ENCODE data around the gene SMYD3. TPM values are rescaled to one million over a fixed set of nuclear protein-coding genes. Genes with fewer than 3 reads are reported as not detected.

The SMYD3 gene
- total RNA-seq, 4 donors from 2014 or later, result 33.7 to 105 (median 51.4) TPM

GRCh38 chr1:246226041-246226440 is 281.0 kb downstream of the SMYD3 start:
- no peaks in the 10 kb centered on the region for H3K27me3 ChIP-seq

DNA sequence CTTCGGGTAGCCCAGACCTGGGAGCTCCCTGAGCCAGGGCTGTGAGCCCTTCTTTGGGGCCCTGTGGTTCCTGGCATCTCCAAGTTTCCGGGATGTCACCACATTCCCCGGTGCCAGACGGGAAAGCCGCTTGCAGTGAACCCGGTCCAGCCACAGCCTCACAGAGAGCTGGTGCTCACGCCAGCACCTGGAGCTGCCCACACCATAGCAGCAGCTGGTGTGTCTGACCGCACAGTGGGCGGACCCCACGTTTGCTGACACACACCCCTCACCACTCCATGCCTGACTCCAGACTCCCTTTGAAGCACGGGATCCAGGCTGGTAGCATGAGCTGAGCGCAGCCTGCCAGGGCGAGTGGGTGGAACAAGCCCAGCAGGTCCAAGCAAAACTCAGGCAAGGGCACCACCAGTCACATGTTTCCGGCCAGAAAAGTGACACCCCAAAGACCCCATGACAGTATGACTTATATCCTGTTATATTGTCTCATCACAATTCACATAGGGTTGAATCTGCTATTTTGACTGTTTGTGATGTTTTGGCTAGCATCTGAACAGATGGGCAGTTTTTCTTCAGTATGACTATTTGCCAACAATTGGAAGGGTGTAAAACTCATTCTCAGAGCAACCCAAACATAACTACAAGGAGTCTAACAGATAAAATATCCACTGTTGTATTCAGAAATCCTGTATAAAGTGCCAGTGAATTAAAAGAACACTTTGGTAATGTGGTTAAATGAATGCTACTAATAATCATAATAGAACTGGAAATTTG is 285.4 kb downstream of the SMYD3 start:
- no peak for TF ChIP-seq CTCF (IDR thresholded peaks at IDR 0.05)
- no peak for TF ChIP-seq POLR2A (IDR thresholded peaks at IDR 0.05)
- Histone ChIP-seq H3K9me3 (no peaks in the 10 kb centered on the region), H3K4me1 (peaks cover 0 to 5% of the 10 kb centered on the region in 2 donors), H3K27ac (no peak overlapping the region), H3K36me3 (no peaks in the 10 kb centered on the region), H3K27me3 (no peaks in the 10 kb centered on the region), H3K4me3 (replicated peaks in 1 of 3) (no peak overlapping the region)
- intact Hi-C loops (cut with DNase I), result no loop called here
- WGBS, 2 donors, result 89 to 97% methylated on average over 5 to 9 of the region's 14 CpGs
- no peak for DNase-seq

More at GRCh38 chr1:246226041-246226440, 281.0 kb downstream of the SMYD3 start:
- H3K4me1 ChIP-seq, result no peaks in the 10 kb centered on the region
- H3K27ac ChIP-seq, result no peak overlapping the region
- H3K36me3 ChIP-seq, result no peaks in the 10 kb centered on the region
- DNase-seq, result no peak
- H3K9me3 ChIP-seq, result no peaks in the 10 kb centered on the region
- intact Hi-C loops (cut with DNase I), result no loop called here
- 82 to 87% methylated on average over 2 of the region's 2 CpGs for WGBS, 2 donors
- H3K4me3 ChIP-seq (replicated peaks in 1 of 3), result no peak overlapping the region
- TF ChIP-seq CTCF (IDR thresholded peaks at IDR 0.05) (no peak), POLR2A (IDR thresholded peaks at IDR 0.05) (no peak)

DNA sequence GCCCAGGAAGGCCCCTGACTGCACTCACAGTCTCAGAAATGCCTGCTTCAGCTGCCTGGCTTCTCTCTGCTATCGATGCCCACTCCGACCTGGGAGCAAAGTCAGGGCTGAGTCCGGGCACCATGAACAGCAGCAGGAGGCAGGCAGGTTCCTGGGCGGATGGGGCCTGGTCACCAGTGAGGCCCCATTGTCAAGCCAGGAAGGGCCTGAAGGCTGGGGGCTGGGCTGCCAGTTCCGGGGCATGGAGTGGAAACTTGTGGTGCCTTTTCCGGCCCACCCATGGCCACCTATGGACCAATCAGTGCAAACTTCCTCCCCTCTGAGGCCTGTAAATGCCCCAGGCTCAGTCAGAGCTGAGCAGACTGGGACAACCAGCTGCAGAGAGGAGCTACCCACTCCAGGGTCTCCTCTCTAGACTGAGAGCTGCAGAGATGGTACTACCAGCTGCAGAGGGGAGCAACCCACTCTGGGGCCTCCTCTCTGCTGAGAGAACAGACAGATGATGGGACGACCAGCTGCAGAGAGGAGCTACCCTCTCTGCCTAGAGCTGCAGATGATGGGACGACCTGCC is 286.5 kb downstream of the SMYD3 start:
- intact Hi-C loops (cut with DNase I), result no loop called here
- Histone ChIP-seq H3K4me1 (peaks cover 0 to 5% of the 10 kb centered on the region in 2 donors), H3K27me3 (no peaks in the 10 kb centered on the region), H3K27ac (no peak overlapping the region), H3K36me3 (no peaks in the 10 kb centered on the region), H3K4me3 (replicated peaks in 1 of 3) (no peak overlapping the region), H3K9me3 (no peaks in the 10 kb centered on the region)
- DNase-seq, result no peak
- TF ChIP-seq CTCF (IDR thresholded peaks at IDR 0.05) (no peak), POLR2A (IDR thresholded peaks at IDR 0.05) (no peak)
- WGBS, 2 donors, result 95 to 100% methylated on average over 3 to 4 of the region's 8 CpGs

- intact Hi-C loops (cut with DNase I), result no loop called here
- Histone ChIP-seq H3K27me3 (no peaks in the 10 kb centered on the region), H3K9me3 (no peaks in the 10 kb centered on the region), H3K4me3 (replicated peaks in 1 of 3) (no peak overlapping the region), H3K36me3 (no peaks in the 10 kb centered on the region), H3K27ac (no peak overlapping the region), H3K4me1 (peaks cover 0 to 5% of the 10 kb centered on the region in 2 donors)
- no peak for DNase-seq
- 77 to 85% methylated on average over 10 to 11 of the region's 11 CpGs for WGBS, 2 donors
- no peak for TF ChIP-seq POLR2A (IDR thresholded peaks at IDR 0.05)
Observed at GRCh38 chr1:246219508-246220030, 287.5 kb downstream of the SMYD3 start.

DNA sequence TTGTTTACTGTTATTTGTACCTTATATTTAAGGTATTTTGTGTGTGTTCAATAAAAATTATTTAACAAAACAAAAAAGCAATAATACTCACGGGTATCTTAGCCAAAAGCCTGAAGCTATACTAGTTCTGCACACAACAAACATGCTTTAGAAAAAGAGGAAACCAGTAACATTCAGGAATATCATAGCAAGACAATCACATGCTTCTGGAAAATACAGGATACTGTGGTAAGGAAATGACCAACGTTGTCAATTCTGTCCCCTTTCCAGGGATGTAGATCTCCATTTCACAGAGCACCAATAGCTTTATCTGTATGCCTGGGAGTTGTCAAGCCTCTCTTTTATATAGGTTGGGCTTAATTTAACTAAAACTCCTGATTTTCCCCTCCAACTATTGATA is 288.4 kb downstream of the SMYD3 start:
- no peak overlapping the region for H3K27ac ChIP-seq
- H3K4me1 ChIP-seq, result peaks cover 0 to 5% of the 10 kb centered on the region in 2 donors
- no peaks in the 10 kb centered on the region for H3K9me3 ChIP-seq
- 59 to 74% methylated on average over 2 of the region's 2 CpGs for WGBS, 2 donors
- H3K4me3 ChIP-seq (replicated peaks in 1 of 3), result no peak overlapping the region
- no peak for DNase-seq
- intact Hi-C loops (cut with DNase I), result no loop called here
- TF ChIP-seq POLR2A (IDR thresholded peaks at IDR 0.05) (no peak), CTCF (IDR thresholded peaks at IDR 0.05) (no peak)
- no peaks in the 10 kb centered on the region for H3K36me3 ChIP-seq
- no peaks in the 10 kb centered on the region for H3K27me3 ChIP-seq
